Common myeloid progenitor, CD34-positive (primary cell): ENCODE measurements around the gene NDUFB7.
A peak's percentile ranks its signal among the peaks of the same experiment; 100 is the strongest.

ENCODE experiments used
- CTCF ChIA-PET: fragments of 350-600 bp; sonication (Branson Sonifier 250); formaldehyde crosslinking; loops from one replicate; lab custom pipeline; 2021; ENCODE audit warnings: antibody characterized with exemption; lab: Charles Lee
- POLR2A ChIA-PET: fragments of 350-600 bp; sonication (Branson Sonifier 250); formaldehyde crosslinking; loops from one replicate; lab custom pipeline; 2021; ENCODE audit warnings: antibody characterized with exemption; lab: Charles Lee
- DNase-seq, 3 donors: peaks; one replicate each; pipeline versions ENCODE4 v3.0.0 to v3.0.0-alpha.2; 2013
- H3K27ac ChIP-seq, 2 experiments: 1 replicate in 1 of 2; 2 replicates in 1 of 2; pipeline ENCODE4 v1.7.0; 2013; ENCODE audit warnings: inconsistent platforms in 2 of 2, low read length in 2 of 2, mild to moderate bottlenecking in 2 of 2, low read depth in 1 of 2, moderate library complexity in 1 of 2; ENCODE audit not compliant: severe bottlenecking in 2 of 2, insufficient read depth in 1 of 2, poor library complexity in 1 of 2
- H3K27me3 ChIP-seq, 5 experiments: replicated peaks in 2 of 5; 1 replicate in 3 of 5; 2 replicates in 2 of 5; pipeline versions ENCODE4 v1.6.1 to v1.7.0; 2013; ENCODE audit warnings: low read length in 4 of 5, mild to moderate bottlenecking in 2 of 5, moderate library complexity in 2 of 5, inconsistent platforms in 1 of 5; ENCODE audit not compliant: insufficient read depth in 5 of 5, control insufficient read depth in 4 of 5
- H3K36me3 ChIP-seq, 4 experiments: 1 replicate in 2 of 4; 2 replicates in 2 of 4; pipeline versions ENCODE4 v1.6.1 to v1.7.0; 2013; ENCODE audit warnings: low read length in 3 of 4, control low read depth in 1 of 4, mild to moderate bottlenecking in 1 of 4; ENCODE audit not compliant: control insufficient read depth in 4 of 4, insufficient read depth in 4 of 4
- H3K4me1 ChIP-seq, 4 experiments: 1 replicate in 3 of 4; 2 replicates in 1 of 4; pipeline versions ENCODE4 v1.6.1 to v1.7.1; 2013; ENCODE audit warnings: low read length in 3 of 4, mild to moderate bottlenecking in 3 of 4, control low read depth in 1 of 4, inconsistent platforms in 1 of 4, moderate library complexity in 1 of 4; ENCODE audit not compliant: control insufficient read depth in 4 of 4, insufficient read depth in 4 of 4; ENCODE audit errors: control extremely low read depth in 1 of 4
- H3K4me3 ChIP-seq, 7 experiments: 1 replicate in 4 of 7; 2 replicates in 3 of 7; pipeline versions ENCODE4 v1.5.1 to v1.7.0; 2013; ENCODE audit warnings: mild to moderate bottlenecking in 7 of 7, low read length in 6 of 7, moderate library complexity in 6 of 7, inconsistent platforms in 2 of 7, low read depth in 2 of 7, control low read depth in 1 of 7; ENCODE audit not compliant: insufficient read depth in 4 of 7, control insufficient read depth in 1 of 7; ENCODE audit errors: extremely low read depth in 1 of 7
- H3K9me3 ChIP-seq, 5 experiments: 1 replicate in 4 of 5; 2 replicates in 1 of 5; pipeline versions ENCODE4 v1.6.1 to v1.7.1; 2013; ENCODE audit warnings: low read length in 4 of 5, mild to moderate bottlenecking in 2 of 5, inconsistent platforms in 1 of 5, low read depth in 1 of 5, moderate library complexity in 1 of 5; ENCODE audit not compliant: control insufficient read depth in 4 of 5, insufficient read depth in 2 of 5; ENCODE audit errors: control extremely low read depth in 1 of 5
- WGBS: methylation state at CpG from one replicate; pipeline ENCODE4 v1.1.5; 2013; ENCODE audit not compliant: insufficient coverage; 5-methylcytosine and 5-hydroxymethylcytosine counted together

Gene NDUFB7

DNA sequence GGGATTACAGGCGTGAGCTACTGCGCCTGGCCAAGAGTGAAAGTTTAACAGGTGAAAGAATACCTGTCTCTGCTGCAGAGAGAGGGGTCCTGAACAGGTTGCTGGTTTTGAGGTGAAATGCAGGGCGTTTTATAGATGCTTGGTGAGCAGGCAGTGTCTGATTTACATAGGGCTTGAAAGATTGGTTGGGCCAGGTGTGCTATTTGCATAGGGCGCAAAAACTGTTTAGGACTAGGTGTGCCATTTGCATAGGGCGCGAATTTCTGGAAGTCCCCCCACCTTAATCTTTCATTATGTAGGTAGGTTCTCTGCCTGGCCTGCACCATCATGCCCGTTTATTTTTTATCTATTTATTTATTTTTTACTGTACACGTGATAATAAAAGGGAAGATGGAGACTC, 4.5 kb upstream of the NDUFB7 start:
- DNase-seq: no peak
- Histone ChIP-seq H3K4me1 (peaks cover 0 to 15% (median 10%) of the 10 kb centered on the region in 4 experiments), H3K27ac (no peak overlapping the region), H3K9me3 (no peaks in the 10 kb centered on the region), H3K36me3 (no peaks in the 10 kb centered on the region), H3K4me3 (no peak overlapping the region), H3K27me3 (no peaks in the 10 kb centered on the region)
- ChIA-PET POLR2A (interaction anchor here (0.7 kb wide), 1 partner anchor 845 kb away, joined by 4 read pairs; no protein-coding TSS in a partner anchor), CTCF (interaction anchor here (0.7 to 12.4 kb wide), 2 partner anchors 22 to 110 kb away, joined by 3 to 290 read pairs; partner anchors contain the start of gene ZNF333)
- WGBS: 91% methylated on average over 5 of the region's 8 CpGs

DNA sequence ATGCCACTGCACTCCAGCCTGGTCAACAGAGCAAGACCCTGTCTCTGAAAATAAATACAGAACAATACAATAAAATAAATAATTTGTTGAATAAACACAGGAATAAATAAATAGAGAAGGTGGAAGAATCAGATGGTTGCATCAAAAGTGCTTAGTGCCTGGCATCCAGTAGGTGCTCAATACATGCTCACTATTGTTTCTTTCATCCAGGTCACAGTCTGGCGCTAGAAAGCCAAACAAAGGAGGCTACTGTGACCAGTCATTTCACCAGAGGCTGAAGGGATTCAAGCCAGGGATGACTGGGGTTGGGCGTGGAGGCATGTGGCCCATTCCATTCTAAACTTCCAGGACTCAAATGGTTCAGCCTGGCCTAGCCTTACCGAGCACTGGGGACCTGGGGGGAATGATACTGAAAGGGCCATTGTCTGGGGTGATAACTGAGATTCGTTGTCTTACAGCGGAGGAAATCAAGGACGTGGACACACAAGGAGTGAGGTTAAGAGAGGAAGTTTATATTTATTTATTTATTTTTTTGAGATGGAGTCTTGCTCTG, 3.6 kb upstream of the NDUFB7 start:
- CTCF ChIA-PET: interaction anchor here (1.2 to 12.4 kb wide), 3 partner anchors 42 to 111 kb away, joined by 4 to 290 read pairs (median 8); partner anchors contain the start of gene ZNF333
- H3K4me3 ChIP-seq: no peak overlapping the region
- H3K4me1 ChIP-seq: peaks cover 2 to 24% (median 19%) of the 10 kb centered on the region in 4 experiments
- no peak overlapping the region for H3K27ac ChIP-seq
- WGBS: 97% methylated on average over 4 of the region's 6 CpGs
- DNase-seq: no peak
- no peaks in the 10 kb centered on the region for H3K9me3 ChIP-seq
- H3K36me3 ChIP-seq: no peaks in the 10 kb centered on the region
- no peaks in the 10 kb centered on the region for H3K27me3 ChIP-seq
- POLR2A ChIA-PET: no interaction called here

DNA sequence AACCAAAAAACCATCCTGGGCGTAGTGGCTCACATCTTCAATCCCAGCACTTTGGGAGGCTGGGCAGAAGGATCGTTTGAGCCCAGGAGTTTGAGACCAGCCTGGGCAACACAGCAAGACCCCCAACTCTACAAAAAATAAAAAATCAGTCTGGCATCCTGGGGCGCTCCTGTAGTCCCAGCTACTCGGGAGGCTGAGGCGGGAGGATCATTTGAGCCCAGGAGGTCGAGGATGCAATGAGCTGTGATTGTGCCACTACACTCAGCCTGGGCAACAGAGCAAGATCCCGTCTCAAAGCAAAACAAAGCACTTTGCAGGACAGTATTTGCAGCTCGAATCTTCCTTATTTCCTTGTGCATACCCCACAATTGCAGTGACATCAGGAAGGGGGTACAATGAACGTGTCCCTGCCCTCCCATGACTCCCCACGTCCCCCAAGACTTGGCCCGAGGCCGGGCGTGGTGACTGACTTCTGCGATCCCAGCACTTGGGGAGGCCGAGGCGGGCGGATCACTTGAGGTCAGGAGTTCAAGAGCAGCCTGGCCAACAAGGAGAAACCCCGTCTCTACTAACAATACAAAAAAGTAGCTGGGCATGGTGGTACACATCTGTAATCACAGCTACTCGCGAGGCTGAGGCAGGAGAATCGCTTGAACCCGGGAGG, 870 bp downstream of the NDUFB7 start:
- no peaks in the 10 kb centered on the region for H3K27me3 ChIP-seq
- peak overlapping the region; percentile 78 to 99 (median 95) for H3K4me3 ChIP-seq
- no peaks in the 10 kb centered on the region for H3K9me3 ChIP-seq
- peak overlapping the region in 1 of 2 experiments; percentile 84 for H3K27ac ChIP-seq
- 57% methylated on average over 18 of the region's 22 CpGs for WGBS
- DNase-seq: no peak
- peaks cover 0 to 19% (median 11%) of the 10 kb centered on the region in 4 experiments for H3K36me3 ChIP-seq
- peaks cover 2 to 27% (median 19%) of the 10 kb centered on the region in 4 experiments for H3K4me1 ChIP-seq
- ChIA-PET POLR2A (interaction anchor here (0.7 kb wide), 1 partner anchor 372 kb away, joined by 3 read pairs; no protein-coding TSS in a partner anchor), CTCF (interaction anchor here (1.0 to 12.4 kb wide), 8 partner anchors 11 to 215 kb away, joined by 3 to 290 read pairs (median 6); partner anchors contain the start of gene ZNF333)

DNA sequence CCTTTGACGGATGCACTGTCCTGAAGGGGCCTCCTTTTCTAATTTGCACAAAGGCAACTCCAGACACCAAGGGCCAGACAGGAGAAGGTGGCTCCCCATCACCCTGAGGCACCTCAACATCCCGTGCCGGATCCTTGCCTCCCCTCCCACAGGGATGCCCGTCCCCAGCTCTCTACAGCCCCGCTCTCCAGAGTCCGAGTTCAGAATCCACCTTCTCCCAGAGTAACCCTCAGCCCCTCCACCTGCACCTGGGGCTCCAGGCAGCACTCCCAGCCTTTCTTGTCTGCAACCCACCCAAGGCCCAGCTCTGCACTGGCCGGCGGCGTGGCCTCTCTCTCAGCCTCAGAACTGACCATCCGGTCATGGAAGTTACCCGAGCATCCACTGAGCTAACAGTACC, 4.8 kb downstream of the NDUFB7 start:
- WGBS: 93% methylated on average over 6 of the region's 11 CpGs
- Histone ChIP-seq H3K36me3 (peaks cover 0 to 50% (median 25%) of the 10 kb centered on the region in 4 experiments), H3K27me3 (no peaks in the 10 kb centered on the region), H3K27ac (peak overlapping the region in 1 of 2 experiments; percentile 0), H3K4me3 (no peak overlapping the region), H3K9me3 (no peaks in the 10 kb centered on the region), H3K4me1 (peaks cover 2 to 25% (median 15%) of the 10 kb centered on the region in 4 experiments)
- CTCF ChIA-PET: interaction anchor here (1.1 to 4.3 kb wide), 4 partner anchors 12 to 121 kb away, joined by 3 to 26 read pairs (median 6); partner anchors contain the start of gene ADGRE3
- no peak for DNase-seq
- POLR2A ChIA-PET: no interaction called here

DNA sequence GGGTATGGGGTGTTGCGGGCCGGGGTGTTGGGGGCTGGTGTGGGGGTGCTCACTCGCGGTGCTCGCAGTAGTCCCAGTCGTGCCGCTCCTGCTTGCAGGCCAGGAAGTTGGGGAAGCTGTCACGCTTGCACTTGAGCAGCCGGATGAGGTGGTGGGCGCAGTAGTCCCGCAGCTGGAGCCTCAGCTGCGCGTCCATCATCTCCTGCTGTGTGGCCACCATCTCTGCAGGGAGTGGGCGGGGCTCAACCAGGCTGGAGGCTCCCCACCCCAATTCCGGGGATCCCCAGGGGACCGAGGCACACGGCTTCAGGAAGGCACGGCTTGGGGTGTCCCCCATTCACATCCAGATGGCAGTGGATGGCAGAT, 5.2 kb downstream of the NDUFB7 start:
- WGBS: 67% methylated on average over 18 of the region's 18 CpGs
- peaks cover 2 to 28% (median 14%) of the 10 kb centered on the region in 4 experiments for H3K4me1 ChIP-seq
- H3K27ac ChIP-seq: no peak overlapping the region
- H3K36me3 ChIP-seq: peaks cover 0 to 50% (median 25%) of the 10 kb centered on the region in 4 experiments
- no peak overlapping the region for H3K4me3 ChIP-seq
- H3K9me3 ChIP-seq: no peaks in the 10 kb centered on the region
- no peak for DNase-seq
- no peaks in the 10 kb centered on the region for H3K27me3 ChIP-seq
- ChIA-PET CTCF (interaction anchor here (1.1 to 4.3 kb wide), 4 partner anchors 11 to 122 kb away, joined by 3 to 26 read pairs (median 6); partner anchors contain the start of gene ADGRE3), POLR2A (no interaction called here)

DNA sequence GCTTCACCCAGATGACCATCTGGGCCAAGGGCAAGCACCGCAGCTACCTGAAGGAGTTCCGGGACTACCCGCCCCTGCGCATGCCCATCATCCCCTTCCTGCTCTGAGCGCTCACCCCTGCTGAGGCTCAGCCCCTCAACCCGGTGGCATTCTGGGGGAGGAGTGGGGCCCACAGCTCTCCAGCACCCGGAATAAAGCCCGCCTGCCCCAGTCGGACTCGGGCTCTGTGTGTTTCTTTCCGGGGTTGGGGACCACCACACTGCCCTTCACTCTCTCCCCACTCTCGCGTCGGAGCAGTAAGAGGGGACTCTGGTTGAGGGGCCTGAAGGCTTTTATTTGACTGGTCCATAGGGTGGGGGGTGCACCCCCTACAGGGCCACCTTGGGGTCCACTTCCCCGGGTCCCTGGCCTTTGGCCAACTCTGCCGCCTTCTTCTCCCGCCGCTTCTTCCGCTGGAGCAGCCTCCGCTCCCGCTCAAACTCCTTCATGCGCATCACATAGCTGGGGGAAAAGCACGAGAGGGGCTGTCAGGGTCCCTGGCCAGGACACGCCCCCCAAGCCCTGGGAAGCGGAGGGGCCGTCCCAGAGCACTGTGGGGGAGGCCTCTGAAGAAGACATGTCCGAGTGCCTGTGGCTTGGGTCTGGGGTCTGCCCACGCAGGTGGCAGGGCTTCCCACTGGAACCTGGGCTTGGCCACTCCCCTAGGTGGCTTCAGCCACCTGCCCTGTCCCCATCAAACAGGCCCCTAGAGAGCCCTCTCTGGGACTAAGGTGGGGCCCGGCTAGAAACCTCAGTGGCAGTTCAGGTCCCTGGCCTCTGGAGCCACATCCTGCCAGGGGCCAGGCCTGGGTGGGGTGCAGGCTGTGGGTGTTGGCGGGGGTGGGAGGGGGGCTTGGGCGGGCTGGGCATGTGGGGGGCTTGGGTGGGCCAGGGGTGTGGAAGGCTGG, 5.8 kb downstream of the NDUFB7 start:
- WGBS: 93% methylated on average over 20 of the region's 31 CpGs
- CTCF ChIA-PET: interaction anchor here (2.2 to 4.3 kb wide), 2 partner anchors 11 to 123 kb away, joined by 8 to 26 read pairs; no protein-coding TSS in a partner anchor
- H3K36me3 ChIP-seq: peaks cover 0 to 50% (median 25%) of the 10 kb centered on the region in 4 experiments

More for the DNA sequence above, 5.8 kb downstream of the NDUFB7 start:
- H3K4me1 ChIP-seq: peaks cover 2 to 28% (median 12%) of the 10 kb centered on the region in 4 experiments
- no peak overlapping the region for H3K4me3 ChIP-seq
- H3K9me3 ChIP-seq: no peaks in the 10 kb centered on the region
- no peak for DNase-seq
- no peak overlapping the region for H3K27ac ChIP-seq
- no peaks in the 10 kb centered on the region for H3K27me3 ChIP-seq
- POLR2A ChIA-PET: no interaction called here
